HepG2 (cell line): Measurements from ENCODE around the gene PMVK. TPM values are rescaled to one million over a fixed set of nuclear protein-coding genes. Genes with fewer than 3 reads are reported as not detected.

Experiments
- BATF2 ChIP-seq: sonication (generic); formaldehyde crosslinking; IDR thresholded peaks from 2 replicates; pipeline ENCODE4 v1.8.0; 2022; ENCODE audit warnings: mild to moderate bottlenecking, missing genetic modification reagents, moderate library complexity
- GABPB1 ChIP-seq: IDR thresholded peaks from 2 replicates; pipeline ENCODE4 v1.6.1; 2016; ENCODE audit warnings: mild to moderate bottlenecking, missing genetic modification reagents, moderate library complexity, missing compliant biosample characterization
- HBP1 ChIP-seq: IDR thresholded peaks from 2 replicates; pipeline ENCODE4 v1.6.1; 2016; ENCODE audit warnings: low read depth, control low read depth
- HNRNPUL1 ChIP-seq: fragments of 200-400 bp; formaldehyde crosslinking; IDR thresholded peaks from 2 replicates; pipeline ENCODE4 v1.6.1; 2017; ENCODE audit warnings: low read depth, mild to moderate bottlenecking, low read length, moderate library complexity
- KDM5A ChIP-seq: fragments of 200-600 bp; sonication (generic); IDR thresholded peaks from 2 replicates; pipeline ENCODE4 v1.7.0; 2018; ENCODE audit warnings: antibody characterized with exemption, mild to moderate bottlenecking, low read length, borderline replicate concordance
- KDM6A ChIP-seq: IDR thresholded peaks from 2 replicates; pipeline ENCODE4 v1.6.1; 2016; ENCODE audit warnings: low read depth
- MIER2 ChIP-seq: IDR thresholded peaks from 2 replicates; pipeline ENCODE4 v1.6.1; 2016; ENCODE audit warnings: missing biosample characterization, missing genetic modification reagents
- MLX ChIP-seq: IDR thresholded peaks from 2 replicates; pipeline ENCODE4 v1.6.1; 2016
- PRDM4 ChIP-seq: sonication (generic); formaldehyde crosslinking; IDR thresholded peaks from 2 replicates; pipeline ENCODE4 v1.9.0; 2021; ENCODE audit warnings: missing genetic modification reagents, borderline replicate concordance
- RFX5 ChIP-seq: IDR thresholded peaks from 2 replicates; pipeline ENCODE4 v1.6.1; 2011; ENCODE audit warnings: low read depth, low read length, improper control_type of control experiment
- SAFB2 ChIP-seq: sonication (generic); formaldehyde crosslinking; IDR thresholded peaks from 2 replicates; pipeline ENCODE4 v1.5.1; 2020; ENCODE audit warnings: missing genetic modification reagents, low read depth, mild to moderate bottlenecking, borderline replicate concordance
- SAP130 ChIP-seq: IDR thresholded peaks from 2 replicates; pipeline ENCODE4 v1.6.1; 2016; ENCODE audit warnings: low read depth
- SRSF1 ChIP-seq: fragments of 200-400 bp; formaldehyde crosslinking; optimal IDR thresholded peaks from 2 replicates; pipeline ENCODE3; 2017; ENCODE audit warnings: mild to moderate bottlenecking, low read depth, low read length, moderate library complexity
- SRY ChIP-seq: sonication (generic); formaldehyde crosslinking; IDR thresholded peaks from 2 replicates; pipeline ENCODE4 v1.8.0; 2022; ENCODE audit warnings: mild to moderate bottlenecking, missing genetic modification reagents
- TAF15 ChIP-seq: fragments of 200-400 bp; formaldehyde crosslinking; IDR thresholded peaks from one replicate; pipeline ENCODE4 v1.6.1; 2018; ENCODE audit warnings: mild to moderate bottlenecking, low read depth, low read length; ENCODE audit not compliant: poor library complexity, severe bottlenecking
- THRA ChIP-seq: sonication (generic); formaldehyde crosslinking; IDR thresholded peaks from 2 replicates; pipeline ENCODE4 v1.4.0; 2020; ENCODE audit warnings: missing genetic modification reagents, borderline replicate concordance
- YEATS4 ChIP-seq: sonication (generic); formaldehyde crosslinking; IDR thresholded peaks from 2 replicates; pipeline ENCODE4 v1.4.0; 2020; ENCODE audit warnings: missing genetic modification reagents, borderline replicate concordance
- ZMYM4 ChIP-seq: sonication (generic); formaldehyde crosslinking; IDR thresholded peaks from 2 replicates; pipeline ENCODE4 v1.8.1; 2023; ENCODE audit warnings: mild to moderate bottlenecking, missing genetic modification reagents
- ZNF329 ChIP-seq: sonication (generic); formaldehyde crosslinking; IDR thresholded peaks from 2 replicates; pipeline ENCODE4 v1.9.0; 2021; ENCODE audit warnings: low read depth, mild to moderate bottlenecking, missing genetic modification reagents
- ZNF446 ChIP-seq: sonication (generic); formaldehyde crosslinking; IDR thresholded peaks from 2 replicates; pipeline ENCODE4 v1.5.0; 2020; ENCODE audit warnings: mild to moderate bottlenecking, missing genetic modification reagents
- ZNF468 ChIP-seq: sonication (generic); formaldehyde crosslinking; IDR thresholded peaks from 2 replicates; pipeline ENCODE4 v1.8.0; 2022; ENCODE audit warnings: mild to moderate bottlenecking, moderate library complexity, missing genetic modification reagents
- ZNF788 ChIP-seq: sonication (generic); formaldehyde crosslinking; IDR thresholded peaks from 2 replicates; pipeline ENCODE4 v1.5.0; 2020; ENCODE audit warnings: mild to moderate bottlenecking, missing genetic modification reagents, borderline replicate concordance
- ZZZ3 ChIP-seq: sonication (generic); formaldehyde crosslinking; IDR thresholded peaks from 2 replicates; pipeline ENCODE4 v1.4.0; 2020; ENCODE audit warnings: missing genetic modification reagents, mild to moderate bottlenecking, borderline replicate concordance
- polyA plus RNA-seq, 8 experiments: library from polyadenylated mRNA; depleted of rRNA in 3 of 8; stranded (reverse) in 7 of 8; unstranded in 1 of 8; fragments of >200 nt; fragmentation: Illumina TruSeq in 4 of 8; extraction: Trizol in 4 of 8; gene quantifications; 2 replicates each; pipeline versions ENCODE4 v1.2.1 to v1.2.3, GENCODE V29; 2011 to 2016; ENCODE audit warnings: low read depth in 4 of 8, missing spikeins in 1 of 8, mixed read lengths in 1 of 8; ENCODE audit not compliant: insufficient read depth in 1 of 8
- total RNA-seq, 5 experiments: library from RNA; depleted of rRNA; stranded (reverse); fragments of >200 nt; fragmentation: Illumina TruSeq; extraction: Trizol; gene quantifications; 2 replicates each; pipeline ENCODE4 v1.2.3, GENCODE V29; 2016; ENCODE audit warnings: low read depth in 1 of 5

The PMVK gene
- total and polyA plus RNA-seq, 2 of the 13 experiments (the other 11 are each of a cell fraction or from before 2014, with no cell fraction given) = 3.9 to 12.6 TPM

GRCh38 chr1:154973344-154974101 is 37.0 kb upstream of the PMVK start (continued):
- TF ChIP-seq PRDM4 (CRISPR knock-in tag) = no peak
- no peak for TF ChIP-seq HBP1 (CRISPR knock-in tag)
- TF ChIP-seq SAFB2 (CRISPR knock-in tag) = no peak
- TF ChIP-seq RFX5 = 0 out of 2 replicates have a peak, but pooled peaks have one; percentile 24
- TF ChIP-seq YEATS4 (CRISPR knock-in tag) = peak; percentile 18; the same call in 1 of the 2 replicates
- peak; percentile 80; the same call in 1 of the 2 replicates for TF ChIP-seq ZNF446
- TF ChIP-seq ZNF468 (CRISPR knock-in tag) = no peak
- TF ChIP-seq ZNF329 (CRISPR knock-in tag) = no peak
- TF ChIP-seq MLX (CRISPR knock-in tag) = no peak
- no peak for TF ChIP-seq HNRNPUL1
- TF ChIP-seq SRY = no peak
- no peak; the same call in 1 of the 2 replicates for TF ChIP-seq KDM6A (CRISPR knock-in tag)
- TF ChIP-seq ZZZ3 (CRISPR knock-in tag) = no peak
- TF ChIP-seq ZMYM4 (CRISPR knock-in tag) = 0 out of 2 replicates have a peak, but pooled peaks have one; percentile 49
- TF ChIP-seq BATF2 = no peak
- peak; percentile 65; the same call in 1 of the 2 replicates for TF ChIP-seq THRA (CRISPR knock-in tag)
- peak; percentile 12; the same call in 1 of the 2 replicates for TF ChIP-seq ZNF788 (CRISPR knock-in tag)
- peak; percentile 78; the same call in 1 of the 2 replicates for TF ChIP-seq KDM5A
- peak; percentile 19 for TF ChIP-seq SRSF1
- no peak for TF ChIP-seq MIER2 (CRISPR knock-in tag)
- TF ChIP-seq GABPB1 (CRISPR knock-in tag) = no peak
- peak; percentile 84 for TF ChIP-seq SAP130 (CRISPR knock-in tag)
- TF ChIP-seq TAF15 = no peak
